Putamen (tissue), 1 donor: ENCODE measurements around the gene TOMM5.

ENCODE experiments used
- DNase-seq: peaks from one replicate; pipeline ENCODE4 v3.0.0-alpha.2; 2016; ENCODE audit warnings: low spot score

Gene TOMM5

GRCh38 chr9:37562826-37563225, 29.6 kb downstream of the TOMM5 start:
- no peak for DNase-seq

- DNase-seq, result no peak
Measured at GRCh38 chr9:37561682-37562081, 30.7 kb downstream of the TOMM5 start.

GRCh38 chr9:37559855-37560592, 32.4 kb downstream of the TOMM5 start:
- no peak for DNase-seq

DNA sequence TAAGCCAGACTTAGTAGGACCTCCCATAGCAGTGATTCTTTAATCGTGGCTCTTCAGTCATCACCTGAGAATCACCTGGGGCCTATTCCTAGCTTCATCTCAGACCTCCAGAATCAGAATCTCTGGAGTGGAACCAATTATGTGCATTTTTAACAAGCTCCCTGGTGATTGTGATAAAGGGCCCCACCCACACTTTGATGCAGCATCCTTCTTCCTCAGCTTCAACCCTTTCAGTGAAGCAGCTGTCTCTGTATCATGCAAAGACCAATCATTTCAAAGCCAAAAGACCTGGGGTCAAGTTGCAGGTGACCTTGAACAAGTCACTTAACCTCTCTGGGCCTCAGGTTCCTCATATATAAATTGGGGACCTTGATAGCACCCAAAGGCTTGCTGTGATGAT, 33.3 kb downstream of the TOMM5 start:
- no peak for DNase-seq

DNA sequence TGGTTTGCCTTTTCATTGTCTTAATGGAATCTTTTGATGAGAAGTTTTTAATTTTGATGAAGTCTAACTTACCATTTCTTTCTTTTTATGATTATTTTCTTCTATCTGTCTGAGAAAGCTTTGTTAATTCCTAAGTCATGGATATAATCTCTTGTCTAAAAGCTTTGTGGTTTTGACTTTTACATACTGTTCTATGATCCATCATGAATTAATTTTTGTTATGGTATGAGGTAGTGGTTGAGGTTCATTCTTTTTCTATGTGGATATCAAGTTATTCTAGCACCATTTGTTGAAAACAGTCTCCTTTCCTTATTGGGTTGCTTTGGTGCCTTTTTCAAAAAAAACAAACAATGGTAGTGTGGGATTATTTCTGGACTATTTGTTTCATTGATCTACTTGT, 36.6 kb downstream of the TOMM5 start:
- no peak for DNase-seq

GRCh38 chr9:37554318-37554717, 38.1 kb downstream of the TOMM5 start:
- no peak for DNase-seq

DNA sequence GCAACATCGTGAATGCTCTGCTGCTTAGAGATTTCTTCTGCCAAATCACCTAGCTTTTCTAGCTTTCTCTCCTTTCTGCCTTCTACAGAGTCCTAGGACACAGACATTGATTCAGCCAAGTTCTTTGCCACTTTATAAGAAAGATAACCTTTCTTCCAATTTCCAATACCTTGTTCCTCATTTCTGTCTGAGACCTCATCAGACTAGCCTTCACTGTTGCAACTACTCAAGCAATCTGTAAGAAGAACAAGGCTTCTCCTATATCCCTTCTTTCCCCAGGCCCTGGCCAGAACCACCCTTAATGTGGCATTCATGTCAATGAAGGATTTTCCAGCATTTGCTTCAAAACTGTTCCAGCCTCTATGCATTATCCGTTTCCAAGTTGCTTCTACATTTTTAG, 40.5 kb downstream of the TOMM5 start:
- DNase-seq, result no peak

- DNase-seq, result no peak
Measured at GRCh38 chr9:37551468-37551867, 40.9 kb downstream of the TOMM5 start.

DNA sequence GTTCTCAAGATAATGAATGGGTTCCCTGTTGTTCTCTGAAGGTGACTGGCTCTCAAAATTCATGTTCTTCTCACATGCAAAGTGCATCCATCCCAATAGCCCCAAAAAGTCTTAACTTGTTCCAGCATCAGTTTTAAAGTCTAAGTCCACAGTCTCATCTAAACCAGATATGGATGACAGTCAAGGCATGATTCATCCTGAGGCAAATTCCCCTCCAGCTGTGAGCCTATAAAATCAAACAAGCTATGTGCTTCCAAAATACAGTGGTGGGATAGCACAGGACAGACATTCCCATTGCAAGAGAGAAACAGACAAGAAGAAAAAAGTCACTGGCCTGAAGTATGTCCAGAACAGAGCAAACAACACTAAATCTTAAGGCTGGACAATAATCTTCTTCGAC, 41.6 kb downstream of the TOMM5 start:
- no peak for DNase-seq

- DNase-seq, result no peak
Measured at GRCh38 chr9:37549527-37549926, 42.9 kb downstream of the TOMM5 start.

DNA sequence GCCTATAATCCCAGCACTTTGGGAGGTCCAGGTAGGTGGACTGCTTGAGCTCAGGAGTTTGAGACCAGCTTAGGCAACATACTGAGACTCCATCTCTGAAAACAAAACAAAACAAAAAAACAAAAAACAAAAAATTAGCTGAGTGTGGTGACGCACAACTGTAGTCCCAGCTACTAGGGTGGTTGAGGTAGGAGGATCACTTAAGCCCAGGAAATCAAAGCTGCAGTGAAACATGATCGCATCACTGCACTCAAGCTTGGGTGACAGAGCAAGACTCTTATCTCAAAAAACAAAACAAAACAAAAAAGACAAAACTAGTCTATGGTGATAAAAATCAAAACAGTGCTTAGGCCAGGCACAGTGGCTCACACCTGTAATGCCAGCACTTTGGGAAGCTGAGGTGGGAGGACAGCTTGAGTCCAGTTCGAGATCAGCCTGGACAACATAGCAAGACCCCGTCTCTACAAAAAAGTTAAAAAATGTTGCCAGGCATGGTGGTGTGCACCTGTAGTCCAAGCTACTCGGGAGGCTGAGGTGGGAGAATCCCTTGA, 45.0 kb downstream of the TOMM5 start:
- DNase-seq, result no peak

DNA sequence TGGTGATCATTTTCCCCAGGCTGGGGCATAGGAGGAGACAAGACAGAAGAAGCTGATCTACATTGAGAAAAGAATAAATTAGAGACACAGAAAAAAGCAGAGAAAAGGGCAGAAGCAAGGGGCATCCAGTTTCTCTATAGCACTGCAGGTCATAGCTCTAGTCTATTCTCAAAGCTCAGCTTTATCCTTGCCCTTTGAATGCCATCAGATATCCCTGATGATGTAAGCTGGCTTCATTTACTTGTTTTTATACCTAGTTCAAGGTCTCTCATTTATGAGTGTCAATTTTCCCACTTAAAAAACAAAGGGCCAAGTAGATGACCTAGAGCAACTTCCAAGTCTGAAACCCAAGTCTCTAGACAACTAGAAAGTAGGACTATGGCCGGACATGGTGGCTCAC, 48.9 kb downstream of the TOMM5 start:
- DNase-seq, result no peak

DNA sequence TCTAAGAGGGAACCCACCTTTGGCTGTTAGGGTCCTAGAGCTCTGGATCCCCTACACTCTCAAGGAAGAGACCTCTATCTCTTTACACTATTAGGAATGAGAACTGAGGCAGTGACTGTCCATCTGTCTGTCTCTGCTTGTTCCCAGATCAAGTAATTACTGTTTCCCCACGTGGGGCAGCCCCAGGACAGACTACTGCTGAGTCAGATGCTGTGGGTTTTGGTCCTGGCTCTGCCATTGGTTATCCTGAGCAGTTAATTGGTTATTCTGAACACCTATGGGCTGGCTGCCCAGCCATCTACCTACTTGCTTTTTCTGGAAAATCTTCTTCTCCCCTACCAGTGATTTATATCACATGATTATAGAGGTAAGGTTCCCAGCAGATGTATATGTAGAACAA, 49.5 kb downstream of the TOMM5 start:
- DNase-seq, result no peak

DNA sequence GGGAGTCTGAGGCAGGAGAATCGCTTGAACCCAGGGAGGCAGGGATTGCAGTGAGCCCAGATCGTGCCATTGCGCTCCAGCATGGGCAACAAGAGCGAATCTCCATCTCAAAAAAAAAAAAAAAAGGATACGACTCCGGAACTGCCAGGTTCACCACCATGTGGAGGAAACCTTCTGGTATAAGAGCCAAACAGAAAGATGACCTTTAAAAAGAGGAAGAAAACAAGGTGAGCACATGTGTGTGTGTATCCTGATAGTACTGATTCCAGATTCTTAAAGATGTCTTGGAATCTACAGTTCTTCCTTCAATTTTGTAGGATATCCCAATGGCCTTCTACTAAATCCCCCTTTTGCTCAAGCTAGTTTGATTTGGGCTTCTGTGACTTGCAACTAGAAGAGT, 49.9 kb downstream of the TOMM5 start:
- DNase-seq, result no peak

DNA sequence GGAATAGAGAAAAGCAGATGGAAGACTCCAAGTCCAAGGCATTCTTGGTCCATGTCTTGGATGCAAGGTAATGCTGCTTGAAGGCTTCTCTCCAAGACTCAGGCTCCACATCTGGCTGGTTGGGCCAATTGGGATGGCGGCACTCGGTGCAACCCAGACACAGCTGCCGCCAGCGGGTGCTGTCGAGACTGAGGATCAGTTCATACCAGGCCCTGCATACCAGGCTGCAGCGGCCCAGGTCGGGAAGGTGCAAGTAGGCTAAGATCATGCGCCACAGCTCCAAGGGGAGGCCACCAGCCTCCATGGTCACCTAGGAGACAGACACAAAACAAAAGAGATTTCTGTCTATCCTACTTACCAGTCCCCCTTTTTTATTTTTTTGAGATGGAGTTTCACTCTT, 50.9 kb downstream of the TOMM5 start:
- no peak for DNase-seq

GRCh38 chr9:37540634-37541033, 51.8 kb downstream of the TOMM5 start:
- no peak for DNase-seq

- no peak for DNase-seq
Measured at GRCh38 chr9:37539634-37540033, 52.8 kb downstream of the TOMM5 start.
